ENCODE results near the gene RAET1G. TPM values are rescaled to one million over a fixed set of nuclear protein-coding genes. Genes with fewer than 3 reads are reported as not detected.
"Not testable (repeated sequence)": the region's sequence is repeated elsewhere in the genome, so short reads cannot be mapped to it uniquely, and the experiment has no call there.

The RAET1G gene, protein sequence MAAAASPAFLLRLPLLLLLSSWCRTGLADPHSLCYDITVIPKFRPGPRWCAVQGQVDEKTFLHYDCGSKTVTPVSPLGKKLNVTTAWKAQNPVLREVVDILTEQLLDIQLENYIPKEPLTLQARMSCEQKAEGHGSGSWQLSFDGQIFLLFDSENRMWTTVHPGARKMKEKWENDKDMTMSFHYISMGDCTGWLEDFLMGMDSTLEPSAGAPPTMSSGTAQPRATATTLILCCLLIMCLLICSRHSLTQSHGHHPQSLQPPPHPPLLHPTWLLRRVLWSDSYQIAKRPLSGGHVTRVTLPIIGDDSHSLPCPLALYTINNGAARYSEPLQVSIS
- total RNA-seq (2014; rRNA removed; shearing (Covaris generic)) = not detected in 2 replicates

- Histone ChIP-seq H3K4me3 (ENCODE audit: insufficient read depth, low read depth, low read length) (peak within 1 kb of the TSS; percentile 52), H3K36me3 (replicated peaks; ENCODE audit: control insufficient read depth, insufficient read depth, low read length) (no peaks in the 10 kb centered on the region), H3K27me3 (ENCODE audit: control insufficient read depth, insufficient read depth, low read length) (peaks cover 76% of the 10 kb centered on the region)
- DNase-seq = peak; percentile 97
These were observed at the start of gene RAET1G for GRCh38 chr6:149922642-149923326. Gene RAET1G, minus strand, starts transcription at chr6:149923121. Its CDS starts 111 bp downstream, at chr6:149923010.

- H3K27me3 ChIP-seq (ENCODE audit: control insufficient read depth, insufficient read depth, low read length) = peaks cover 70% of the 10 kb centered on the region
- no peak overlapping the region for H3K4me3 ChIP-seq (ENCODE audit: insufficient read depth, low read depth, low read length)
- no peak for DNase-seq
- no peaks in the 10 kb centered on the region for H3K36me3 ChIP-seq (replicated peaks; ENCODE audit: control insufficient read depth, insufficient read depth, low read length)
These were observed 46.7 kb upstream of the RAET1G start for GRCh38 chr6:149969635-149970034.

- not testable (repeated sequence) for DNase-seq; H3K36me3 ChIP-seq (replicated peaks; ENCODE audit: control insufficient read depth, insufficient read depth, low read length); H3K4me3 ChIP-seq (ENCODE audit: insufficient read depth, low read depth, low read length)
- peaks cover 71% of the 10 kb centered on the region for H3K27me3 ChIP-seq (ENCODE audit: control insufficient read depth, insufficient read depth, low read length)
These were observed 46.0 kb upstream of the RAET1G start for GRCh38 chr6:149968909-149969308.

GRCh38 chr6:149967999-149968398 is 45.1 kb upstream of the RAET1G start:
- H3K27me3 ChIP-seq (ENCODE audit: control insufficient read depth, insufficient read depth, low read length) = peaks cover 72% of the 10 kb centered on the region
- not testable (repeated sequence) for H3K4me3 ChIP-seq (ENCODE audit: insufficient read depth, low read depth, low read length); H3K36me3 ChIP-seq (replicated peaks; ENCODE audit: control insufficient read depth, insufficient read depth, low read length); DNase-seq

- peaks cover 76% of the 10 kb centered on the region for H3K27me3 ChIP-seq (ENCODE audit: control insufficient read depth, insufficient read depth, low read length)
- no peaks in the 10 kb centered on the region for H3K36me3 ChIP-seq (replicated peaks; ENCODE audit: control insufficient read depth, insufficient read depth, low read length)
- no peak overlapping the region for H3K4me3 ChIP-seq (ENCODE audit: insufficient read depth, low read depth, low read length)
- DNase-seq = no peak
These were observed 44.7 kb upstream of the RAET1G start for GRCh38 chr6:149967591-149967990.

GRCh38 chr6:149966319-149966718 is 43.4 kb upstream of the RAET1G start:
- DNase-seq; H3K4me3 ChIP-seq (ENCODE audit: insufficient read depth, low read depth, low read length); H3K36me3 ChIP-seq (replicated peaks; ENCODE audit: control insufficient read depth, insufficient read depth, low read length): not testable (repeated sequence)
- H3K27me3 ChIP-seq (ENCODE audit: control insufficient read depth, insufficient read depth, low read length) = peaks cover 77% of the 10 kb centered on the region

DNA sequence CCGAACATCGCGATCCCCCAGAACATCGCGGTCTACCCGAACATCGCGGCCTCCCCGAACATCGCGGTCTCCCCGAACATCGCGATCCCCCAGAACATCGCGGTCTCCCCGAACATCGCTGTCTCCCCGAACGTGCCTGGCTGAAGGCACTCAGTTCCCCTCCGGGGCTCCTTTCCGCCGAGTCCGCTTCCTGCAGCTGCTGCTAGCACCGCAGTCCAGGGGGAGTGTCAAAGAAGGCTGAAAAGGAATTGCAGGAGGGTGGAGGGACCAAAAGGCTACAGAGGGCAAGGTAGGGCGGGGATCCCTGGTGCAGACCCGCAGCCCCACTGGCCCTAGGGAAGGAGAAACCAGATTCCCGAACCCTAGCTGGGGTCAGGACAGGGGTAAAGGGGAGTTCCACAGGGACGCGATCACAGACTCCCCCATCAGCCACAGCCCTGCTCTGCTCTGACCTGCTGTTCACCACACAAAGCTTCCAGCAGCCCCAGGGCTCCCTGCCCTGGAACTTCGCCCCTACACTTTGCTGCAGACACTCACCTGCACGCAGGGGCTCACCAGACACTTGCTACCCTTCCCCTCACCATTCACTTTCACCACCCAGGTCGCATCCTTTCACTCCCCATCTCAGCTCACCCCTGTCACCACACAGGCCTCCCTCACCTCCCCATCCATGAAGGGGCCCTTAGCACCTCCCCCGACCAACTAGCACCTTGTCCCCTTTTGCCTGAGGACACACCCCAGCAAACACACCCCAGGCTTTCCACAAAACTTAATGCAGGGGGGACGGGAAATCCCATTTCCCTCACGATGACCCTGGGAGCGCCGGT is 42.5 kb upstream of the RAET1G start:
- Histone ChIP-seq H3K27me3 (ENCODE audit: control insufficient read depth, insufficient read depth, low read length) (peaks cover 80% of the 10 kb centered on the region), H3K4me3 (ENCODE audit: insufficient read depth, low read depth, low read length) (peak overlapping the region; percentile 47), H3K36me3 (replicated peaks; ENCODE audit: control insufficient read depth, insufficient read depth, low read length) (no peaks in the 10 kb centered on the region)
- peak; percentile 77 for DNase-seq

DNA sequence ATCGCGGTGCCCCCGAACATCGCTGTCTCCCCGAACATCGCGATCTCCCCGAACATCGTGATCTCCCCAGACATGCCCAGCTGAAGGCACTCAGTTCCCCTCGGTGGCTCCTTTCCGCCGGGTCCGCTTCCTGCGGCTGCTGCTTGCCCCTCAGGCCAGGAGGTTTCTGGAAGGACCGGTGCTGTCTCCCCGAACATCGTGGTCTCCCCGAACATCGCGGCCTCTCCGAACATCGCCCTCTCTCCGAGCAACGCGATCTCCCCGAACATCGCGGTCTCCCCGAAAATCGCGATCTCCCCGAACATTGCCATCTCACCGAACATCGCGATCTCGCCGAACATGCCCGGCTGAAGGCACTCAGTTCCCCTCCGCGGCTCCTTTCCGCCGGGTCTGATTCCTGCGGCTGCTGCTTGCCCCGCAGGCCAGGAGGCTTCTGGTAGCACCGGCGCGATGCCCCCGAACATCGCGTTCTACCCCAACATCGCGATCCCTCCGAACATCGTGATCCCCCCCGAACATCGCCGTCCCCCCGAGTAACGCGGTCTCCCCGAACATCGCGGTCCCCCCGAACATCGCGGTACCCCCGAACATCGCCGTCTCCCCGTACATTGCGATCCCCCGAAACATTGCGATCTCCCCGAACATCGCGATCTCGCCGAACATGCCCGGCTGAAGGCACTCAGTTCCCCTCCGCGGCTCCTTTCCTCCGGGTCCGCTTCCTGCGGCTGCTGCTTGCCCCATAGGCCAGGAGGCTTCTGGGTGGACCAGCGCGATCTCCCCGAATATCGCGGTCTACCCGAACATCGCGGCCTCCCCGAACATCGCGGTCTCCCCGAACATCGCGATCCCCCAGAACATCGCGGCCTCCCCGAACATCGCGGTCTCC is 41.6 kb upstream of the RAET1G start:
- peaks cover 74% of the 10 kb centered on the region for H3K27me3 ChIP-seq (ENCODE audit: control insufficient read depth, insufficient read depth, low read length)
- DNase-seq = peak; percentile 73
- H3K4me3 ChIP-seq (ENCODE audit: insufficient read depth, low read depth, low read length) = peak overlapping the region; percentile 47
- H3K36me3 ChIP-seq (replicated peaks; ENCODE audit: control insufficient read depth, insufficient read depth, low read length) = no peaks in the 10 kb centered on the region

- Histone ChIP-seq H3K27me3 (ENCODE audit: control insufficient read depth, insufficient read depth, low read length) (peaks cover 71% of the 10 kb centered on the region), H3K4me3 (ENCODE audit: insufficient read depth, low read depth, low read length) (peak within 1 kb of the TSS; percentile 47), H3K36me3 (replicated peaks; ENCODE audit: control insufficient read depth, insufficient read depth, low read length) (no peaks in the 10 kb centered on the region)
- DNase-seq = peak; percentile 96
These were observed 40.8 kb upstream of the RAET1G start, which contains the start of gene ULBP1 for GRCh38 chr6:149963462-149964307. Gene ULBP1, plus strand, starts transcription at chr6:149963943. Its CDS starts 107 bp downstream, at chr6:149964050.

GRCh38 chr6:149963212-149963461 is 40.2 kb upstream of the RAET1G start:
- peak; percentile 72 for DNase-seq
- Histone ChIP-seq H3K27me3 (ENCODE audit: control insufficient read depth, insufficient read depth, low read length) (peaks cover 67% of the 10 kb centered on the region), H3K4me3 (ENCODE audit: insufficient read depth, low read depth, low read length) (peak overlapping the region; percentile 47), H3K36me3 (replicated peaks; ENCODE audit: control insufficient read depth, insufficient read depth, low read length) (no peaks in the 10 kb centered on the region)

DNA sequence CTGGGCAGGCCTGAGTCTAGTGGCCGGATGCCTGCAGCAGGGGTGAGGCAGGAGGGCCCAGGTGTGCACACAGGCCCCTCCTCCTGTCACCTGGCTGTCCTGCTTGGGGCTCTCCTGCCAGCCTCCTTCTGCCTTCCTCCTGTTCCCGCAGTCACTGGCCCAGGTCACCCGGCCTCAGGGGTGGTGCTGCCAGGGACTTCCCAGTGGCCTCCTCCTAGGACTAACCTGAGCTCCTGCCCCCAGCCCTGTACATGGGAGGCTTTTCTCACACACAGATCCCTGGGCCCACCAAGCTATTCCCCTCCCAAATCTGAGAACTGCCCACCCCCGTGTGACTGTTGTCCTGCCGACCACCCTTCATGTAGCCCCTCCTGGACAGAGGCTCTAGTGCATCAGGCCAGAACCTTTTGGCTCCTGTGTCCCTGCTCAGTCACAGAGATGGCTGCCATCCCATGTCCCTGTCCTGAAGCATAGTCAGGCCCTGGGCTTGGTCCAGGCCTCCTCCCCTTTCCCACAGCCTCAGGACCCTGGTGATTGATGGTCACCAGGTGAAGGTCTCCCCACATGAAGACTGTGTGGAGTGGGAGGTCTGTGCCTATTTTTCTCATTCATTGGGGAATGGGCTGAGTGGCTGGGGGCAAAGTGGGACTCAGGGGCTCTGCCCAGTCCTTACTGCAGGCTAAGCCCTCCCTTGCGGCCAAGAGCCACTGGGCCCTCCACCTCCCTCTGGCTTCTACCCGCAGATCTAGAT is 39.7 kb upstream of the RAET1G start:
- Histone ChIP-seq H3K36me3 (replicated peaks; ENCODE audit: control insufficient read depth, insufficient read depth, low read length) (no peaks in the 10 kb centered on the region), H3K4me3 (ENCODE audit: insufficient read depth, low read depth, low read length) (peak overlapping the region; percentile 47), H3K27me3 (ENCODE audit: control insufficient read depth, insufficient read depth, low read length) (peaks cover 67% of the 10 kb centered on the region)
- DNase-seq = no peak

DNA sequence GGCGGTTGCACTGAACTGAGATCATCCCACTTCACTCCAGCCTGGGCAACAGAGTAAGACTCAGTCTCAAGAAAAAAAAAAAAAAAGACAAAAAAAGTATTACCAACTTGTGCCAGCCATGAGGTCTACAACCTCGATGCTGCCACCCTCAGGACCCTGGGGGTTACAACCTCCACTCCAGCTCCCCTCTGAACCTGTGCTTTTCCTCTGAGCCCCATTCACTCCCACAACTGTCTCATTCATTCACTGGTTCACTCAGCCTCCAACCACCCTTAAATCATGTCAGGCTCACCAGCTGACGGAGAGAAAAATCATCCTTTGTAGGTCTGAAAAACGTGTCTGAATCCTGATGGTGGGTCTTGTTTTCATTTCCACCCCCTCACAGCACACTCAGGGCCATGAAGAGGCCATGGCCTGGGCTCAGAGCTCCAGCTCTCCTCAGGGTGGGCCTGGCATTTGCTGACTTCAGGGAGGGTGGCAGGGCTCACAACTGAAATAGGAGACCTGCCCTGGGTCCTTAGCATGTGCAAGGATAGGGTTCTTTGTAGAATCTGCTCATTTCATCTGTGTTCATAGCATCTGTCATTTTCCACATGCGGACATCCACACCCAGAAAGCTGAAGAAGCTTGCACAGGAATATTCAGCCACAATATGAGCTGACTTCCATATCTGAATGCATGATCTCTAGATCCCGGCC is 39.0 kb upstream of the RAET1G start:
- H3K36me3 ChIP-seq (replicated peaks; ENCODE audit: control insufficient read depth, insufficient read depth, low read length) = no peaks in the 10 kb centered on the region
- DNase-seq = peak; percentile 80
- H3K27me3 ChIP-seq (ENCODE audit: control insufficient read depth, insufficient read depth, low read length) = peaks cover 64% of the 10 kb centered on the region
- H3K4me3 ChIP-seq (ENCODE audit: insufficient read depth, low read depth, low read length) = no peak overlapping the region
